Hematopoietic multipotent progenitor cell treated with erythropoietin and hydrocortisone succinate and interleukin-3 and kit ligand, for 6 days (in vitro differentiated cells): ENCODE data around the gene MELTF.

Source experiments
- DNase-seq: peaks from one replicate; pipeline ENCODE4 v3.0.0-alpha.2; 2015

MELTF gene

DNA sequence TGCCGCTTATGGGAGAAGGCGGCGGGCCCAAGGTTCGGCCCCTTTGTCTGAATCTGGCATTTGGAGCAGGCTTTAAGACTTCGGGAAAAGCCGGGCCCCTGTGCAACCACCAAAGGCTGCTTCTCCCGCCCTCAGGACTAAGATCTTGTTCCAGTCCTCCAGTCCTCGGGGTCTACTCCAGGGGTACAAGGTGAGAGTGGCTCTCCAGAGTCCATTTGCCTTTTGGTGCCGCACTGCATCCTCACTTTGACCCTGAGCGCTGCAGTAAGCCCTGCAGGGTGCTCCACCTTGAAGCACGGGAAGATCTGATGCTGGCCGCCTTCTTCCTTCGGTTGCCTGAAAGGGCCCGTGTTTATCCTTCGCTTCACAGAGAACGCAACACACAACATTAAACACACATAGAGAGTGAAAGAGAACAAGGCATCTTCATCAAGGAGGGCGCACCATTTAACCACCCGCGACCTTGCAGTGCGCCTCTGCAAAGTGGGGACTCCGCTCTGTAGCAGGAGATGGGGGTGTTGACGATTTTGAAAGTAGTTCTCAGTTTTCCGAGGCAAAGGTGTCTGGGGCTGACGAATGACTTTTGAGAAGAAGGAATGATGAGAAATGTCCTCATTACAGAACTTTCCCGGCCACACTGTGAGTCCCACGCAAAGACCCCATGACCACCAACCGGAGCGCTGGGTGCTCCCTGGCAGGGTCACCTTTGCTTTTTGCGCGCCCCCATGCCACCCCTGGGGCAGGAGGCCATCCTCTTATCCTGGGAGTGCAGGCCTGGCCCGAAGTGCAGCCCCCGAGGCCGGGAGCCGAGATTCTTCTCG, 62.0 kb downstream of the MELTF start:
- DNase-seq = no peak

DNA sequence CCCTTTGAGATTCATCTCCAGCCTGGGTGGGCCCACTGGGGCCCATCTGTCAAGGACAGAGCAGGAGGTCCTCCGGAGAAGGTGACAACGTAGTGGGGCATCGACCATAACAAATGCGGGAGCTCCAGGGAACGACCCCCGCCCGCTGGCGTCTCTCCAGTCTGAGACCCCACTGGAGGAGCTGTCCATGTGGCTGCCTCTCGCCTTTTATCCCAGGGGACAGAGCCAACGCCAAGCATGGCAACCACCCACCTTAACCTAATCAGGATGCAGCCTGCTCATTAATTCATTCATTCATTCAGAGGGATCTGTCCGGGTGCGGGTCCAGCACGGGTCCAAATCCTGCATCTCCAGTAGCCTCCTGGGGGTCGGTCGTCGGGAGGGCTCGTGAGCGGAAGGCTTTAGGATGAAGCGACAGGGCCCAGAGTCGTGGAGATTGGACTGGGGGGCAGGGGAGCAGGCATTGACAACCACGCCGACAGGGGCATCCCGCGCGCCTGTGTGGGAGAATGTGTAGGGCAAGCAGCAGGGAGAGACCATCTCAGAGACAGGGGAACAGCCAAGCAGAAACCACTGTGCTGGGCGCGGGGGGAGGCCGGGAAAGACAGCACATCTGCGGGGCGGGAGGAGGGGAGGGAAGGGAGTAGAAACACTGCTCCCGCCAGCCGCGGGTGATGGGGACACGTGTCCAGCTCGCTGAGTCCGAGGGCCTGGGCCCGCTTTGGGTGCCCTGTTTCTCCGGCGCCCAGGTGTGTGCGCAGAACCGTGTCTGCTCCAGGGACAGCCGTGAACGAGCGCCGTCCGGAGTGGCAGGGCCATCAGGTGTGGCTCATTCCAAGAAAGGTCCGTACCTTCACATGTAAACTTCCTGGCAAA, 62.9 kb downstream of the MELTF start:
- no peak for DNase-seq

DNA sequence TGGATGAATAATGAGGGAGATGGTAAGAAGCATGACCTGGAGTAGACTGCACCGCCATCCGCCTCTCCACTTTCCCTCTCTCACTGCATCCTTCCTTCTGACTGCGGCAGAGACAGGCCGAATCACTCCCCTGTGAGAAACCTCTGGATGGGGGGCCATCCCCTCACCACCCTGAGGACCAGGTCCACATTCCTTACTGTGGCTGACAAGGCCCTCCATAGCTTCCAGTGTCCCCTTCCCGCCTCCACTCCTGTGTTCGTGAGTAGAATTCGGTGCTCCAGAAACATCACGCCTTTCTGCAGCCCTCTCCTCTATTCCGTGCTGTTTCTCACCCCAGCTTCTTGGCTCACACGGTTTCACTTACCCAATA, 63.8 kb downstream of the MELTF start:
- no peak for DNase-seq

DNA sequence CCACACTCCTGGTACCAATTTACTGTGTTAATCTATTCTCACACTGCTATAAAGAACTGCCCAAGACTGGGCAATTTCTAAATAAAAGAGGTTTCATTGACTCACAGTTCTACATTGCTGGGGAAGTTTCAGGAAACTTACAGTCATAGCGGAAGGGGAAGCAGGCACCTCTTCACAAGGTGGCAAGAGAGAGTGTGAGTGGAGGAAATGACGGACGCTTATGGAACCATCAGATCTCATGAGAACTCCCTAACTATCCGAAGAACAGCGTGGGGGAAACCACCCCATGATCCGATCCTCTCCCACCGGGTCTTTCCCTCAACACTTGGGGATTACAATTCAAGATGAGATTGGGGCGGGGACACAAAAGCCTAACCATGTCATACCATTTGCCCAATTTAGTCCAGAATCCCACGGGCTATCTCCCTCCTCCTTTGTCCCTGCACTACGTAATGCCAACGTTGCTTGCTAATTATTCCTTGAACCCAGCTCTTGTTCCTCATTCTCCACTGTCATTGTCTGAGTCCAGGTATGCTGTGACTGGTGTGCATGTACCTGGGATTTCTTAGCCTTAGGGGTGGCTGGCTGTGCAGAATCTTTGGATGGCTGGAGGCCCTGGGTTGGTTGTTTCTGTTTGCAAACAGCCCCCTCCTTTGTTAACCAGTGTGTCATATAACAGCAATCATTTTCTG, 64.4 kb downstream of the MELTF start:
- no peak for DNase-seq

DNA sequence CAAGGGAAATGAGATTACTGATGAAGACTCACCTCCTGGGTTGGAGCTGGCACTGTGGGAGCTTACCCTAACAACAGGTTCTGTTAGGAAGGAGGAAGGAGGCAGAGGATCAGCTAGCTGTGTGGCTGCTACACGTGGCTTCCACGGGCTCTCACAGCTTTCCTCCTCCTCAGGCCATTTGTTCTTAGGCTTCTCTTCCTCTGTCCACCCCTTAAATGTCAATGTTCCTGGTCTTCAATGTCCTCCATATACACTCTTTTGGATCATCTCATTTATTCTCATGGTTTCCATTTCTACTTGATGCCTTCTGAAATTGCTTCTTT, 66.0 kb downstream of the MELTF start:
- no peak for DNase-seq

DNA sequence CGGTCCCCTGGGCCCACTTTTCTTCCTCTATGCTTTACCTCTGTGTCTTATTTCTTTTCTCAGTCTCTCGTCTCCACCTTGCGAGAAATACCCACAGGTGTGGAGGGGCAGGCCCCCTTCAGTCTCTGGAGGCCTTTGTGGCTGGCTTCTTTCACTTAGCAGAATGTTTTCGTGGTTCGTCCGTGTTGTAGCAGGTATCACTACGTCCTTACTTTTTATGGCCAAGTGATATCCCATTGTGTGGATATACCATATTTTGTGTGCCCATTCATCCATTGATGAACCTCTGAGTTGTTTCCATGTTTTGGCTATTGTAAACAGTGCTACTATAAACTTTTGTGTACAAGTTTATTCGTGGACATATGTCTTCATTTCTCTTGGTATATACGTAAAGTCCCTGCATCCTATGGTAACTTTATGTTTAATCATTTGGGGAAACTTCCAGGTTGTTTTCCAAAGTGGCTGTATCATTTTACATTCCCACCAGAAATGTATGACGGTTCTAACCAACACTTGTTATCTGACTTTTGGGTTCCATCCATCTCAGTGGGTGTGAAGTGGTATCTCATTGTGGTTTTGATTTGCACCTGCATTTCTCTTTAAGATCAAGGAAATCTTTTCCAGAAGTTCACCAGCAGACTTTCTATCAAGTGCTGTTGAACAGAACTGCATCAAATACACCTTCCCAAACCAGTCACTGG, 66.5 kb downstream of the MELTF start:
- no peak for DNase-seq

DNA sequence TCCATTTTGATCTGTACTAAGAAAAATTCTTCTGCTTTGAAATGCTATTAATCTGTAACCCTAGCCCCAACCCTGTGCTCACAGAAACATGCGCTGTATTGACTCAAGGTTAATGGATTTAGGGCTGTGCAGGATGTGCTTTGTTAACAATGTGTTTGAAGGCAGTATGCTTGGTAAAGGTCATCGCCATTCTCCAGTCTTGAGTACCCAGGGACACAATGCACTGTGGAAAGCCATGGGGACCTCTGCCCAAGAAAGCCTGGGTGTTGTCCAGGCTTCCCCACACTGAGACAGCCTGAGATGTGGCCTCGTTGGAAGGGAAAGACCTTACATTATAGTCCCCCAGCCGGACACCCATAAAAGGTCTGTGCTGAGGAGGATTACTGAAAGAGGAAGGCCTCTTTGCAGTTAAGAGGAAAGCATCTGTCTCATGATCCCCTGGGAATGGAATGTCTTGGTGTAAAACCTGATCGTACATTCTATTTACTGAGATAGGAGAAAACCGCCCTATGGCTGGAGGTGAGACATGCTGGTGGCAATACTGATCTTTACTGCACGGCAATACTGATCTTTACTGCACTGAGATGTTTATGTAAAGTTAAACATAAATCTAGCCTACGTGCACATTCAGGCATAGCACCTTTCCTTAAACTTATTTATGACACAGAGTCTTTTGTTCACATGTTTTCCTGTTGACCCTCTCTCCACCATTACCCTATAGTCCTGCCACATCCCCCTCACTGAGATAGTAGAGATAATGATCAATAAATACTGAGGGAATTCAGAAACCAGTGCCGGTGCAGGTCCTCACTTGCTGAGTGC, 67.3 kb downstream of the MELTF start:
- DNase-seq = no peak

DNA sequence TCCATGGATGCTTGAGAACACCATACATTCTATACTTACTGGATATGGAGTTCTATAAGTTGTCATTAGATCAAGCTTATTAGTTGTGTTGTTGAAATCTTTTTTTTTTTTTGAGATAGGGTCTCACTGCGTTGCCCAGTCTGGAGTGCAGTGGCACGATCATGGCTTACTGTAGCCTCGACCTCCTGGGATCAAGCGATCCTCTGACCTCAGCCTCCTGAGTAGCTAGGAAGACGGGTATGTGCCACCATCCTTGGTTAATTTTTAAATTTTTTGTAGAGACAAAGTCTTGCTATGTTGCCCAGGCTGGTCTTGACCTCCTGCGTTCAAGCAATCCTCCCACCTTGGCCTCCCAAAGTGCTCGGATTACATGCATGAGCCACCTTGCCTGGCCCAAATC, 74.8 kb downstream of the MELTF start:
- no peak for DNase-seq
